Measurements from ENCODE around the gene TTLL11. TPM values are rescaled to one million over a fixed set of nuclear protein-coding genes. Genes with fewer than 3 reads are reported as not detected.

TTLL11 gene
- total and polyA plus RNA-seq, 2 of the 8 experiments (the other 6 are each of a cell fraction or from before 2014, with no cell fraction given): 0.56 to 0.80 TPM

DNA sequence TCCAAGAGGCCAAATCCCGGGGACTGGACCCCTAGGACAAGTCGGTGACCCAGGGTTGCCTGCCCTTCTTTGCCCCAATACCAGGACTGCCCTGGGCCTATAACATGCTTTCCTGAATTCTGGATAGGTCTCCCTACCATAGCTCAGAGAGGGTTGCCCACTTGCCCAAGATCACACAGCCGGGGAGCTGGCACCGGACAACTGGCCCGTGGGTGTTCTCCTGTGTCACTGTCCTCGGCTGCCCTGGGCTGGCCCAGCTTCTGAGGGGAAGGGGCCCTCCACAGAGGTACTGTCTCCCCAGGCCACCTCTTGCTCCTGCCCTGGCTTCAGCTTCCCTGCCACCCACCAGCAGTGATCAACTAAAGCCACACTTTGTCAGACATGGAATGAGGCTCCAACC, 28.8 kb upstream of the TTLL11 start:
- Histone ChIP-seq H3K14ac (ENCODE audit: insufficient read length) (no peak overlapping the region), H2BK5ac (ENCODE audit: low read depth, low read length) (no peak overlapping the region), H2BK15ac (ENCODE audit: low read length) (0 out of 2 replicates have a peak overlapping the region, but pooled peaks have one; percentile 40), H2AK5ac (ENCODE audit: low read depth, low read length) (no peak overlapping the region), H3K9me3 (ENCODE audit: insufficient read depth in 2 of 2, low read depth in 1 of 2, low read length in 1 of 2) (no peaks in the 10 kb centered on the region), H4K8ac (ENCODE audit: extremely low read depth, insufficient read depth, low read length) (peak overlapping the region; percentile 20; the same call in 1 of the 2 replicates), H3K79me2 (ENCODE audit: control insufficient read depth in 1 of 2, insufficient read depth in 2 of 2, low read length in 2 of 2) (no peaks in the 10 kb centered on the region), H4K5ac (ENCODE audit: insufficient read length, low read depth, low read length) (no peak overlapping the region), H3K27ac (ENCODE audit: low read depth, low read length) (no peak overlapping the region), H2AFZ (ENCODE audit: low read length) (no peak overlapping the region), H3K4me2 (ENCODE audit: insufficient read depth in 1 of 2, low read depth in 2 of 2, low read length in 2 of 2) (no peak overlapping the region), H4K20me1 (replicated peaks in 1 of 2; ENCODE audit: control insufficient read depth in 1 of 2, insufficient read depth in 2 of 2, low read length in 2 of 2) (no peaks in the 10 kb centered on the region), H3K4ac (replicated peaks; ENCODE audit: insufficient read length, low read depth, low read length) (no peak overlapping the region), H2BK120ac (replicated peaks; ENCODE audit: low read depth, low read length) (no peak overlapping the region), H3K36me3 (ENCODE audit: control insufficient read depth in 2 of 4, insufficient read depth in 4 of 4, low read length in 3 of 4) (no peaks in the 10 kb centered on the region), H3K4me3 (ENCODE audit: extremely low read depth in 1 of 4, insufficient read depth in 2 of 4, low read depth in 3 of 4, low read length in 4 of 4) (no peak overlapping the region), H2BK20ac (ENCODE audit: low read length) (no peak overlapping the region), H3K79me1 (ENCODE audit: low read depth, low read length) (no peaks in the 10 kb centered on the region), H2BK12ac (ENCODE audit: low read depth, low read length) (no peak overlapping the region), H3K23me2 (ENCODE audit: low read depth, low read length) (peaks cover 6% of the 10 kb centered on the region; the same call in 1 of the 2 replicates), H4K91ac (replicated peaks; ENCODE audit: insufficient read length, low read length) (no peak overlapping the region), H3K27me3 (replicated peaks in 1 of 4; ENCODE audit: control insufficient read depth in 3 of 4, extremely low read depth in 1 of 4, insufficient read depth in 3 of 4, low read length in 3 of 4) (peaks cover 9 to 18% (median 17%) of the 10 kb centered on the region in 4 experiments), H3K18ac (ENCODE audit: extremely low read depth, low read length) (no peak overlapping the region), H3K9ac (replicated peaks in 1 of 4; ENCODE audit: extremely low read depth in 1 of 4, low read depth in 3 of 4, low read length in 3 of 4) (no peak overlapping the region), H3K56ac (replicated peaks; ENCODE audit: insufficient read length, low read depth, low read length) (no peak overlapping the region), H3K4me1 (replicated peaks in 1 of 4; ENCODE audit: control insufficient read depth in 3 of 4, insufficient read depth in 4 of 4, low read length in 3 of 4) (peaks cover 0 to 10% (median 3%) of the 10 kb centered on the region in 4 experiments; a peak in 6 of 7 replicates), H3K23ac (ENCODE audit: insufficient read length) (no peak overlapping the region)
- ChIA-PET CTCF (ENCODE audit: partially characterized antibody) (interaction anchor here (0.9 to 15.6 kb wide), 26 partner anchors 10 to 688 kb away, joined by 3 to 544 read pairs (median 8); partner anchors contain the start of genes MRRF, RBM18 and TTLL11), POLR2A (ENCODE audit: partially characterized antibody) (interaction anchor here (1.6 kb wide), 1 partner anchor 23 kb away, joined by 9 read pairs; no protein-coding TSS in a partner anchor)
- DNase-seq (ENCODE audit: low read depth in 1 of 2, low spot score in 2 of 2): no peak
- WGBS, 2 experiments (ENCODE audit: extremely low coverage in 1 of 2, insufficient coverage in 1 of 2, insufficient read length in 1 of 2, insufficient replicate concordance in 2 of 2, low coverage in 1 of 2, low lambda C conversion rate in 2 of 2, missing lambda C conversion rate in 1 of 2): 95% methylated on average over 6 of the region's 6 CpGs; no CpG with 5 or more reads in 1 of the 2 experiments
- FAIRE-seq: no peak
- TF ChIP-seq RBBP5 (IDR thresholded peaks at IDR 0.05; ENCODE audit: borderline replicate concordance, low read depth, low read length): no peak
- no peak for TF ChIP-seq SIN3A (conservative IDR thresholded peaks at IDR 0.05 in 1 of 2, IDR thresholded peaks at IDR 0.05 in 1 of 2; ENCODE audit: low read depth in 1 of 2, low read length in 2 of 2)
- TF ChIP-seq CTBP2 (IDR thresholded peaks at IDR 0.05; ENCODE audit: borderline replicate concordance, insufficient read depth, insufficient read length, low read length): no peak
- no peak for TF ChIP-seq POU5F1 (IDR thresholded peaks at IDR 0.05; ENCODE audit: low read depth, low read length)
- no peak for TF ChIP-seq JUN (IDR thresholded peaks at IDR 0.05; ENCODE audit: low read depth, low read length)
- no peak for TF ChIP-seq POLR2AphosphoS5 (IDR thresholded peaks at IDR 0.05; ENCODE audit: low read depth, low read length)
- no peak for TF ChIP-seq CREB1 (IDR thresholded peaks at IDR 0.05)
- TF ChIP-seq RAD21 (IDR thresholded peaks at IDR 0.05 in 1 of 2, conservative IDR thresholded peaks at IDR 0.05 in 1 of 2; ENCODE audit: low read depth in 2 of 2, low read length in 2 of 2): no peak
- no peak for TF ChIP-seq KDM1A (IDR thresholded peaks at IDR 0.05; ENCODE audit: borderline replicate concordance, low read length)
- TF ChIP-seq NANOG (IDR thresholded peaks at IDR 0.05; ENCODE audit: insufficient read depth, low read depth, low read length, poor library complexity, severe bottlenecking): no peak
- no peak for TF ChIP-seq HDAC2 (IDR thresholded peaks at IDR 0.05; ENCODE audit: borderline replicate concordance in 1 of 2, low read depth in 2 of 2, low read length in 2 of 2)

Measured in H1 (cell line).